Umbilical cord (tissue), 2 donors: ENCODE results near the gene PUS7. TPM values are rescaled to one million over a fixed set of nuclear protein-coding genes. Genes with fewer than 3 reads are reported as not detected.
A peak's percentile ranks its signal among the peaks of the same experiment; 100 is the strongest.
"Not testable (repeated sequence)": the region's sequence is repeated elsewhere in the genome, so short reads cannot be mapped to it uniquely, and the experiment has no call there.

ENCODE experiments used
- DNase-seq: peaks from one replicate; pipeline ENCODE4 v3.0.0-alpha.2; 2015; ENCODE audit warnings: low spot score
- total RNA-seq: library from RNA; depleted of rRNA; stranded (reverse); fragments of >200 nt; gene quantifications from one replicate; pipeline ENCODE4 v1.2.3, GENCODE V29; 2014; ENCODE audit warnings: low replicate concordance; ENCODE audit not compliant: insufficient read depth

Gene PUS7
- total RNA-seq, 1 donor from 2014 or later: 19.5 TPM

DNA sequence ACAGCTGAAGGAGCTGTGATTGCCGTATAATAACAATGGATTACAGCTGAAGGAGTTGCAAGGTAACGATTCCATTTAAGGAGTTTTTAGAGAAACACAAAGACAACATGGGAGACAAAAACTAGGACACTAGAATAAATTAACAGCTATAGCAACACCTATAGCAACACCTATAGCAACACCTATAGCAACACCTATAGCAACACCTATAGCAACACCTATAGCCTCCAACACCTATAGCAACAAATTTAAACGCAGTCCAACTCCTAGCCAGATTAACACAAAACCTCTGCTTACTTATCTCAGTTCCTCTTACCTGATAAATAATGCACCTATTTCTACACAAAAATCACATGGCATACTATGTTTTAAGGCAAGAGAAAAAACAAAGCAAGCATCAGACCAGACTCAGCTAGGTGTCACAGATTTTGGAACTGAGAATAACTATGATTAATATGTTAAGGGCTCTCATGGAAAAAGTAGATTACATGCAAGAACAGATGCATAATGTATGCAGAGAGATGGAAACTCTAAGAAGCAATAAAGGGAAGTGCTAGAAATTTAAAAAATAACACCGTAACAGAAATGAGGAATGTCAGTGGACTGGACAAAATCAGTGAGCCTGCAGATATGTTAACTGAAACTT is 77.6 kb downstream of the PUS7 start:
- no peak for DNase-seq

DNA sequence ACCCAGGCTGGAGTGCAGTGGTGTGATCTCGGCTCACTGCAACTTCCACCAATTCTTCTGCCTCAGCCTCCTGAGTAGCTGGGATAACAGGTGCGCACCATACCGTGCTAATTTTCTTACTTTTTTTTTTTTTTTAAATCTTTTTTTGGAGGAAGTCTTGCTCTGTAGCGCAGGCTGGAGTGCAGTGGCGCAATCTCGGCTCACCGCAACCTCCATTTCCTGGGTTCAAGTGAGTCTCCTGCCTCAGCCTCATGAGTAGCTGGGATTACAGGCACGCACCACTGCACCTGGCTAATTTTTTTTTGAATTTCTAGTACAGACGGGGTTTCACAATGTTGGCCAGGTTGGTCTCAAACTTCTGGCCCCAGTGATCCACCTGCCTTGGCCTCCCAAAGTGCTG is 79.9 kb downstream of the PUS7 start:
- not testable (repeated sequence) for DNase-seq

DNA sequence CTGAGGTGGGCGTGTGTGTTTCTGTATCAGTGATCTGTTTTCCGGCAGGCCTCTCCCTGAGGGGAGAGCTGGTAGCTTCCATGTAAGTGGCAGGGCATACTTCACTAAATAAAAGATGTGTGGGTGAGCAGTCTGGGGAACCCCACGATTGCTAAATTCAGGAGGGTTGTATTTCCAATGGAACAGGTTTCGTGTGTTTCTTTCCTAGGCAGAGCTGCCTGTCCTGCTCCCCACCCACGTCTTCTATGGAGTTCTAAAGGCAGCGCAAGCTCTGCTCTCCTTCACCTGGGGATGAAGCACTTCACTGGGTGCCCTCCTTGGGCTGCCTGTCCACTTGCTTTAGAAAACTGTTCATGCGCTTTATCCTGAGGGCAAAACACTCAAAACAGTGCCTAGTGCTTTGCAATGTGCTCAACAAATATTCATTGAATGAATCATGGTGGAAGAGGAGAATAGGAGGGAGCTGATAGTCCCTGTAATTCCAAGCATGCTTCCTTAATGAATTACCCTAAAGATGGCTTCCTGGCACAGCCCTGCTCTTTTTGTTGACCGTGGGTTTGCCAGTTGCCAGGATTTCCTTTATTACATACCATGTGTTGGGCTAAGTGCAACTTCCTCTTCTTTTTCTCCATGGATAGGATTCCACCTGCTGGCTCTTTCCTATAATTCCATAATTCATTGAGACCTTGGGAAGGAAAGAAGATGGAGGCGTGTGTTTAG is 82.7 kb downstream of the PUS7 start:
- DNase-seq: peak; percentile 10

DNA sequence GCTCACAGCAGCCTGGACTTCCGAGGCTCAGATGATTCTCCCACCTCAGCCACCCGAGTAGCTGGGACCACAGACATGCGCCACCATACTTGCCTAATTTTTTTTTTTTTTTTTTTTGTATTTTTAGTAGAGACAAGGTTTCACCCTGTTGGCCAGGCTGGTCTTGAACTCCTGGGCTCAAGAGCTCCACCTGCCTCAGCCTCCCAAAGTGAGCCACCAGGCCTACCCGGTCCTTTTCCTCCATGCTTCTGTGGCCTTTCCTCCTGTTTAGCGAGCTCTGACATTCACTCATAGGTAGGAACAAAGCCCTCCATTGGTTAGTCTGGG is 83.3 kb downstream of the PUS7 start:
- no peak for DNase-seq

DNA sequence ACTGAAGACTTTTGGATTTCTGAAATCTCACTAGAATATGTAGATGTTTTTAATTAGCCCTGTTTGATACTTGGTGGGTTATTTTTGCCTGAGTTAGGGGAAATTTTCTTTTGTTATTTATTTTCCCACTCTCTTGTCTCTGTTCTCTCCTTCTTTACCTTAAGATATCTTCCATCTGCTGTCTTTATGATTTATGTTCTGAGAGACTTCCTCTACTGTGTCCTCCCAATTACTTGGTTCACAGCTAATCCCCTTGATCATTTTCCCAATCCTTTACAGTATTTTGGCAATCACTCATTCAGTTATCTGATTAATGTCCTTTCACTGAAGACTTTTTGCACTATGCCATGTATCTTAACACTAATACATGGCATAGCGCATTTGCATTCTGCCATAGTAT is 83.8 kb downstream of the PUS7 start:
- DNase-seq: no peak

DNA sequence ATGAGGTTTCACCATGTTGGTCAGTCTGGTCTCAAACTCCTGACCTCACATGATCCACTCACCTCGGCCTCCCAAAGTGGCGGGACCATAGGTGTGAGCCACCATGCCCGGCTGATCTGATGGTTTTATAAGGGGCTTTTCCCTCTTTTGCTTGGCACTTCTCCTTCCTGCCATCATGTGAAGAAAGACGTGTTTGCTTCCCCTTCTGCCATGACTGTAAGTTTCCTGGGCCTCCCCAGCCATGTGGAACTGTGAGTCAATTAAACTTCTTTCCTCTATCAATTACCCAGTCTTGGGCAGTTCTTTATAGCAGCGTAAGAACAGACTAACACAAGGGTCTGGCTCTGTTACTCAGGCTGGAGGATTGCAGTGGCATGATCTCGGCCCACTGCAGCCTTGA is 84.7 kb downstream of the PUS7 start:
- not testable (repeated sequence) for DNase-seq

DNA sequence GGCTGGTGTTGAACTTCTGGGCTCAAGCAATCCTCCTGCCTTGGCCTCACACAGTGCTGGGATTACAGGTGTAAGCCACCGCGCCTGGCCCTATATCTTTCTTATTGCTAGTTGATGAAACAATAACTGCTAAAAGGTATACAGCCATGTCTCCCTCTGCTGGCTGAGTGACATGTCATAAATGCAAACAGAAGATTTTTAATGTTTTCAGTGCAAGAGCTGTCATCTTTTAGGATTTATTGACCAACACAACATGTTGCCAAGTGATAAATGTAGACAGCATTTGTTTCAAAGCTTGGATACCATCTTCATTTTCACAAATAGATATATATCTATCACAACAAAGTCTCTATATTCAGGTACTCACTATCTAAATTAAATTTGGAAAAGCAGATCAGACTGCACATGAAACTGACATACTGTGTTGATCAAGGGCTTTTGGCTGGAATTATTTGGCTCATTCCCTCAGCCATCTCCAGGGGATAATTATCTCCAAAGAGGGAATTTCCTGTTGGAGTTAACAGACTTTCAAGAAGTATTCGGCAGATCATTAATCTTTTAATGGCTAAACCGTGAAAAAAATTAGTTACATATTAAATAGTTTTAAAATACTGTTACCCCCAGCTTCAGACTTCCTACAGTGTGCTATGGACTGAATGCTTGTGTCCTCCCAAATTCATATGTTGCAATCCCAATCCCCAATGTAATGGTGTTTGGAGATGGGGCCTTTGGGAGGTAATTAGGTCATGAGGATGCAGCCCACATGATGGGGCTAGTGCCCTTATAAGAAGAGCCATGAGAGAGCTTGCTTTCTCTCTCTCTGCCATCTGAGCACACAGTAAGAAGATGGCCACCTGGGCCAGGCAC is 92.1 kb downstream of the PUS7 start:
- DNase-seq: peak; percentile 21

DNA sequence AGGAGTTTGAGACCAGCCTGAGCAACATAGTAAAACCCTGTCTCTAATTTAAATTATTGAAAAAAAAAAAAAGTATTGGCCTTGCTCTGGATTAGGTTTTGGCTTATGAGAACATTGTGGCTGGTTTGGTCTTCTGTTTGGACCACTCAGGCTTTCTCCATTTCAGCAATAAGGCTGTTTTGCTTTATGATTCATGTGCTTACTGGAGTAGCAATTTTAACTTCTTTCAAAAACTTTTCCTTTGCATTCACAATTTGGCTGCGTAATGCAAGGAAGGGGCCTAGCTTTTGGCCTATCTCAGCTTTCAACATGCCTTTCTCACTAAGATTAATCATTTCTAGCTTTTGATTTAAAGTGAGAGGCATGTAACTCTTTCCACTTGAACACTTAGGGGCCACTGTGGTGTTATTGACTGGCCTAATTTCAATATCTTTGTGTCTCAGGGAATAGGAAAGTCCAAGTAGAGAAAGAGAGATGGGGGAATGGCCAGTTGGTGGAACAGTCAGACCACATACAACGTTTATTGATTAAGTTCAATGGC is 95.4 kb downstream of the PUS7 start:
- DNase-seq: no peak

DNA sequence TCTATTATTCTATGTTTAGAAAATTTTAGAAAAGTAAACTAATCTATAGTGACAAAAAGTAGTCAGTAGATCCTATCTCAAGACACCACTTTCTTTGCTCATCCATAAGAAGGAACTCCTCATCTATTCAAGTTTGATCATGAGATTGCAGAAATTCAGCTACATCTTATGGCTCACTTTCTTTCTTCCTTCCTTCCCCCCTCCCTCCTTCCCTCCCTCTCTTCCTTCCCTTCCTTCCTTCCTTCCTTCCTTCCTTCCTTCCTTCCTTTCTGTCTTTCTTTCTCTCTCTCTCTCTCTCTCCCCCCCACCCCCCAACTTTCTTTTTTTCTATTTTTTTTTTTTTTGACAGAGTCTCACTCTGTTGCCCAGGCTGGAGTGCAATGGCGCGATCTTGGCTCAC is 98.1 kb downstream of the PUS7 start:
- DNase-seq: no peak

DNA sequence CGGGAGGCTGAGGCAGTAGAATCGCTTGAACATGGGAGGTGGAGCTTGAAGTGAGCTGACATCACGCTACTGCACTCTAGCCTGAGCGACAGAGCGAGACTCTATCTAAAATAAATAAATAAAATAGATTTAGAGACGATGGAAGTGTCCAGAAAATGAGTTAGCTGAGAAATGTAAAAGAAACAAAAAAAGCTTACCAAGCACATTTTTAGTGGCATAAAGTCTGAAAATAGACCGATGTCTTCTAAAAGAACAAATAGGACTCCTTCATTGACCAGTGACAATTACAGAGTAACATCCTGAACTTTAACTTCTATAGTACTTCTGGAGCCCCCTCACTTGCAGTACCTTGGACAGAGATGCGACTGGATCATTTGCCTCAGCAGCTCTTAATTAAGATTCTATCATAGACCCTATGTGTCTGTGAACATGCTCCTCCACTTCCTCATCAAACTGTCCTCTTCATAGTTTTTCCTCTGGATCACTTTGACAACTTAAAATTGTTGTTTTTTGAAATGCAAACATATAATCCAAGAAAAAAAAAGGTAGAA is 108.1 kb downstream of the PUS7 start:
- no peak for DNase-seq

DNA sequence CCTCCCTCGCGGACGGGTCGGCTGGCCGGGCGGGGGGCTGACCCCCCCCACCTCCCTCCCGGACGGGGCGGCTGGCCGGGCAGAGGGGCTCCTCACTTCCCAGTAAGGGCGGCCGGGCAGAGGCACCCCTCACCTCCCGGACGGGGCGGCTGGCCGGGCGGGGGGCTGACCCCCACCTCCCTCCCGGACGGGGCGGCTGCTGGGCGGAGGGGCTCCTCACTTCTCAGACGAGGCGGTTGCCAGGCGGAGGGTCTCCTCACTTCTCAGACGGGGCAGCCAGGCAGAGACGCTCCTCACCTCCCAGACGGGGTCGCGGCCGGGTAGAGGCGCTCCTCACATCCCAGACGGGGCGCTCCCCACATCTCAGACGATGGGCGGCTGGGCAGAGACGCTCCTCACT is 111.3 kb downstream of the PUS7 start:
- DNase-seq: not testable (repeated sequence)

DNA sequence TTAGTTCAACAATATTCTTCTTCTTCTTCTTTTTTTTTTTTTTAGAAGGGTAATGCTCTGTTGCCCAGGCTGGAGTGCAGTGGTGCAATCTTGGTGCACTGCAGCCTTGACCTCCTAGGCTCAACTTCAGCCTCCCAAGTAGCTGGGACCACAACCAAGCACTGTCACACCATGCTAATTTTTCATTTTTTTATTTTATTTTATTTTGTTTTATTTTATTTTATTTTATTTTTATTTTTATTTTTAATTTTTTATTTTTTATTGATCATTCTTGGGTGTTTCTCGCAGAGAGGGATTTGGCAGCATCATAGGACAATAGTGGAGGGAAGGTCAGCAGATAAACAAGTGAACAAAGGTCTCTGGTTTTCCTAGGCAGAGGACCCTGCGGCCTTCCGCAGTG is 112.3 kb downstream of the PUS7 start:
- not testable (repeated sequence) for DNase-seq

DNA sequence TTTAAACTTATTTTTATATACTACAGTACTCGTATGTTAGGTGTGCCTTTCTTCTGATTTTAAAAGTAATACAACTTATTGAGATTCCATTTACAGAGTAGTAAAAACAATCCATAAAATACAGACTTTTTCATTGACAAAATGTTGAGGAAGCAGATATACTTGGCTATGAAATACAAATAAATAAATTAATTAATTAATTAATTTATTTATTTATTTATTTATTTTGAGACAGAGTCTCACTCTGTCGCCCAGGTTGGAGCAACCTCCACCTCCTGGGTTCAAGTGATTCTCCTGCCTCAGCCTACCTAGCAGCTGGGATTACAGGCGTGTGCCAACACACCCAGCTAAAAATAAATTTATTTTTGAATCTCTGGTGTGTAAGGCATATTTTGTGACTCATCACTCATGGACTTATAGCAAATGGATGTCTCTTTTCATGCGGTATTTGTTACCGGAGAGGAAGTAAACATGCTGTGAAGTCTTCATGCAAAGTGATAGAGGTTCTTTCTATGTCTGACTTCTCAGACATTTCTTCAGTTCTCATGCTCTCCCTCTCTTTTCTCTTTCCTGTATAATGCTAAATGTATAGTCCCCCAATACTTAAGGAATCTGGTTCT is 113.2 kb downstream of the PUS7 start:
- no peak for DNase-seq

Other genes starting within 250 kb of the PUS7 start
- gene SRPK2, start 133.3 kb downstream of the PUS7 start, total RNA-seq: 59.7 TPM
- 12.8 TPM for gene RINT1, start 9.9 kb upstream of the PUS7 start, total RNA-seq
- 0.48 TPM for gene EFCAB10, start 59.2 kb upstream of the PUS7 start, total RNA-seq